DMS 273 (cell line): ENCODE results near the gene PIP5KL1.
A peak's percentile ranks its signal among the peaks of the same experiment; 100 is the strongest.

Source experiments
- DNase-seq: peaks from one replicate; lab custom pipeline; 2025; ENCODE audit not compliant: unreplicated experiment; lab: John Stamatoyannopoulos, UW

PIP5KL1 gene

DNA sequence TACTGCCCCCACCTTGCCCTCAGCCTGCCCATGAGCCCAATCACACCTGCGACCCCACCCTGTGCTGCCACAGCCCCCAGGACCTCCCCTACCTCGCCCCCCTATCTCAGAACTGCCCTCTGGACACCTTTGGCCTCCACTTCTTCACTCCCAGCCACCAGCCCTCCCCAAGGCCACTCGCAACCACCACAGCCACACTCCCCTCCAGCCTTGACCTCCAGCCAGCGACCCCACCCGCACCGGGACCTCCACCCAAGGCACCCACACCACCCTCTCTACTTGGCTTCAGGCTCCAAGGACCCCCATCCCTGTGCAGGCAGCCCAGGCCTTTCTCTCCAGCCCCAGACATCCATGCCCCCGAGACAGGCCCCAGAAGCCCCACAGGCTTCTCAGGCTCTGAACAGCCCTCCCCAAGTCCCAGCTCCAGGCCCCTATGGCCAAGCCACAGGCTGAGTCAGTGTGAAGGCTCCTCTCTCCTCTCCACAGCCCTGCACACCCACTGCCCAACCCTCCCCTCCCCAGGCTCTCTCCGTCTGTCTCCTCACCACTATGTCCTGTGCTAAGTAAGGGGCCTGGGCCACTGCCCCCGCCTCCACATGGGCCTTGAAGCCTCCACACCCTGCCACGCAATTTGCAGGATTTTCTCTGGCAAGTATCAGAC is 55.1 kb downstream of the PIP5KL1 start:
- DNase-seq, result no peak

DNA sequence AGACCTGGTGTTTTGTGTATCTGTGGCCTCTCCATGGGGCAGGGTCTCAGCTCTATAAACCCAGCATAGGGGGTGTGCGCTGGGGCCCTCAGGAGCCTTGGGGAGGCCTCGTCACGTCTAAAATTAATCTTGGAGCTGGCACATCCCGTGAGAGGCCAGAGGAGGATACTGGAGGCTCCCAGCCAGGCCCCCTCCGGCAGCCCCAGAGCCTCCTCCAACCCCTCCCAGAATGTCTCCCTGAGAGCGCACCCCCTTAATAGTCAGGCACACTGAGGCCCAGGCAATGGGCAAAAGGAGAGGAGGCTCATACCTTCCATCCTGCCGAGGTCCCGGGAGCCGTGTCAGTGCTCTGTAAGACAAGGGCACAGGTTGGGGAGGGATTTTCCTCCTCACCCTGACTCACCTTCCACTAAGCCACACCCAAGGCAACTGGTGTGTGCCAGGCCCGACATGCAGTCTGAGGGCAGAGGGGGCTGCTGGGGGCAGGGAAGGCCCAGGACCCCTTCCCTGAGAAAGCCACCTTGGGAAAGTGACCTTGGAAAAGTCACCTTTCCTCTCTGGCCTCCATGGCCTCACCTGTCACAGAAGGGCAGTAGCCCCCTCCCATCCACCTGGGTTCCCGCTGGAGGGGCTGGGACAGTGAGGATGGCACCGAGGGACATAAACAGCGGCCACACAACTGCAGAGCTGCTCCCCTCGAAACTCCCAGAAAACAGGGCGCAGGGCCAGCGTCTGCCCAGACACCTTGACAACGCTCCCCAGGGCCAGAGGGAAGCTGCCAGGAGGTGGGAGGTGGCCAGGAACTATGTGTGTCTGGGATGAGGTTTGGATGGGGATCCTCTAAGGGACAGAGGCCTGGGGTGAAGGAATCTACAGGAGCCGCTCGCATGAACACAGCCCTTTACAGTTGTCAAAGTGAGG is 56.0 kb downstream of the PIP5KL1 start:
- peak; percentile 29 for DNase-seq

DNA sequence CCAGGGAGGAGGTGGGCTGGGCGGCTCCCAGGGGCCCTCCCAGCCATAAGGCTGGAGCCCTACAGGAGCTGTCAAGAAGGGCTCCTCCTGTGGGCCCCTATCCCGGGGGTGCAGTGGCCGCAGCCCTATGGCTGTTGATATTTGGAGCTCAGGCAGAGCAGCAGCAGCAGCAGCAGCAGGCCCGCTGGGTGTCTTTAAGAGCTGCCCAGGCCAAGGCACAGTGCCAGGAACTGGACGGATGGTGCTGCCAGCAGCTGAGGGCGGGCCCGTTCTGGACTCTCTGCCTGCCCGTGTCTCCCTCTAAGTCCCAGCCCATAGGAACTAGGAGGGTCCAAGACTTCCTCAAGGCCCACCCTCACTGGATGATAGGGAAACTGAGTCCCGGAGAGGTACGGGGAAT is 56.7 kb downstream of the PIP5KL1 start:
- peak; percentile 35 for DNase-seq

DNA sequence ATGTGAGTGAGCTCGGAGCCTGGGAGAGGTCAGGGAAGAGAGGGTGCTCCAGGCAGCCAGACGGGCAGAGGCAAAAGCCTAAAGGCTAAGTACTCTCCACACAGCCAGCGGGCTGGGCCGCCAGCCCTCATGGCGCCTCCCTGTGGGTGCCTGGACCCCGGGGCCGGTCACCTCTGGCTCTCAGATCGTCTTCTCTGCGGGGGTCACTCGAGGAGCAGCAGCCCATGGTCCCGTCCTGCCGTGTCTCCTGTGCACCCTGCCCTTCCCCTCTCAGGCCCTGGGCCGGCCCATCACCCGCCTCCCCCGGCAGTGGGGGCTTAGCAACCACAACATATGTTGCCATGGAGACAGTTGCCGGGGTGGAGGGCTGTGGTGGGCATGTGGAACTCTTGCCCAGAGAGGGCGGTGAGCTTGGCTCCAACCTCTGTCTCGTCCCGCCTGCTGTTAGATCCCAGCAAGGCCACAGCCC is 57.3 kb downstream of the PIP5KL1 start:
- peak; percentile 61 for DNase-seq

DNA sequence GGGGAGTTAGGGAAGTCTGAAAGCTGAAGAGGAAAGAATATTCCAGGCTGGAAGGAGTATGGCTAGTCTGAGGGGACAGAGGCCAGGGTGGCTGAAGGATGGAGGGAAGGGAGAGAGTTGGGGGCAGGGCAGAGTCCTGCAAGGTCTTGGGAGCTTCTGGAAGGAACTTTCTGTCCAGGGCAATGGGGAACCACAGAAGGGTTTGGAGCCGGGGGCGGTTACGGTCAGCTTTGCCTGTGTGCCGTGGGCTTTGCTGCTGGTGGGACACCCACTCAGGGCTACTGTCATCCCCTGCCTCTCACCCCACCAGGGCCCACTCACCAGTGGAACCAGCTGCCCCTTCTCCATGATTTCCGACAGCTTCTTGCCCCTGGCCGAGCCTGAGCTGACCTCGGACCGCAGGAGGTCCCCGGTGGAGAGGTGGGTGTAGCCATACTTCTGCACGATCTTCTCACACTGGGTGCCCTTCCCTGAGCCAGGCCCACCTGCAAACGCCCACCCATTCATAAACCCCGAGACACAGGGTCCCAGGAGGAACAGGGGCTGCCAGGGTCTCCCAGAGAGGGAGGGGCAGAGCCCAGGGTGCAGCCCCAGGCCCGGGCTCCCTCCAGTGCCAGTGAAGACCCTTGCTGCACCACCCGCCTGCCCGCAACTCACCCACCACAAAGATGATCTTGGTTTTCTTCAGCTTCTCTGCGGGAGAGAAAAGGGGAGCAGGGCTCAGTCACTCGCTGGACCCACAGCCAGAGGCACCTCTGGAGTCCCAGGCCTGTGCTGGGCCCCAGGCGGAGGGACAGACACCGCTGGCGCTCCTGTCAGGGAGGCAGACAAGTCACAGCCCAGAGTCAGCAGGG is 58.0 kb downstream of the PIP5KL1 start:
- DNase-seq, result no peak

DNA sequence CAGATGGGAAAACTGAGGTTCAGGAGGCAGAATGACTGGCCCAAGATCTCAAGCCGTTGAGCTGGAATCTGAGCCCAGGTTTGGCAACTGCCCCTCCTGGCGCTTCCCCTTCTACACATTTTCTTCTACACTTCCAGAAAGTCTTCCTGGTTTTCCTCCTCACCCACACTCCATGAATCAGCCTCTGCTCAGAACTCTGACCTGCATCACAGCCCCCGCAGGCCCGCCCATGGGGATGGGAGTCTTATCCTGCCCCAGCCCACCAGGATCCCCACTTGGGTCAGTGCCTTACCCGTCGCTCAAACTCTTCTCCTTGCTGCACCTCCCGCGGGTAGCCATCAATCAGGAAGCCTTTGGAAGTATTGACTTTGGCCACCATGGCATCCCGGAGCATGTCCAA is 59.0 kb downstream of the PIP5KL1 start:
- no peak for DNase-seq

DNA sequence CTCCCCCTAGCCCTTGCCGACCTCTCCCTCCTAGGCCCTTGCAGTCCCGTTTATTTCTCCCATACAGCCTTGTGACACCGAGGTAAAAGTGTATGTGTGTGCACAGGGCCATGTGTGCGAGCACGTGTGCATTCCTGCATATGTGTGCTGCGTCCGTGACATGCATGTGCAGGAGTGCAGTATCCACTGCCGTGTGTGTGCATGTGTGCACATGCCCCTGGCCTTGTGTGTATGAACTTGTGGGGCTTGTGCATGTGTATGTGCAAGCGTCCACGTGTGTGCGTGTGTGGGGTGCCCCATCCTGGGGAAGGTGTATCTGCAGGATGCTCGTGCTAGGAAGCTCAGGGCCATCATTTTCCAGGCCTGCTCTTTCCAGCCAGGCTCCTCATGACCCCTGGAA is 59.7 kb downstream of the PIP5KL1 start:
- no peak for DNase-seq
